8988T (cell line): Measurements from ENCODE around the gene UBL7.
A peak's percentile ranks its signal among the peaks of the same experiment; 100 is the strongest.

Experiments used
- DNase-seq: peaks from one replicate; pipeline ENCODE4 v3.0.0; 2011

UBL7 gene

DNA sequence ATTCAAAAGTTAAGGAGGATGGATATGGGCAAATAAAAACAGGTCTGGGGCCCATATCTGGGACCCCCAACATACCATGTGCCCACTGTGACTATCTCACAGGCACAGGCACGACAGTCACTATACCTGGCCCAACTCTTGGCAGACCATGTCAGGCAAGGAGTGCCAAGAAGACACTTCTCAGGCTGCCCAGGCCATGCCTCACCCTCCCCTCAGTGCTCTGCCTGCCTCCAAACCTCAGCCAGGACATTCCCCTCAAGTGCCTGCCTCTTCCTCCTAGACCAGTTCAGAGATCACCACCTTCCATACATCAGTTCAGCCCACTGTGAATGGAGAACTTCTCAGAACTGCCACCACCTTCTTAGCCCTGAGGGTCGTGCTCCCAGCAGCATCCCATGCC lies 22.8 kb downstream of the UBL7 start:
- DNase-seq: no peak

DNA sequence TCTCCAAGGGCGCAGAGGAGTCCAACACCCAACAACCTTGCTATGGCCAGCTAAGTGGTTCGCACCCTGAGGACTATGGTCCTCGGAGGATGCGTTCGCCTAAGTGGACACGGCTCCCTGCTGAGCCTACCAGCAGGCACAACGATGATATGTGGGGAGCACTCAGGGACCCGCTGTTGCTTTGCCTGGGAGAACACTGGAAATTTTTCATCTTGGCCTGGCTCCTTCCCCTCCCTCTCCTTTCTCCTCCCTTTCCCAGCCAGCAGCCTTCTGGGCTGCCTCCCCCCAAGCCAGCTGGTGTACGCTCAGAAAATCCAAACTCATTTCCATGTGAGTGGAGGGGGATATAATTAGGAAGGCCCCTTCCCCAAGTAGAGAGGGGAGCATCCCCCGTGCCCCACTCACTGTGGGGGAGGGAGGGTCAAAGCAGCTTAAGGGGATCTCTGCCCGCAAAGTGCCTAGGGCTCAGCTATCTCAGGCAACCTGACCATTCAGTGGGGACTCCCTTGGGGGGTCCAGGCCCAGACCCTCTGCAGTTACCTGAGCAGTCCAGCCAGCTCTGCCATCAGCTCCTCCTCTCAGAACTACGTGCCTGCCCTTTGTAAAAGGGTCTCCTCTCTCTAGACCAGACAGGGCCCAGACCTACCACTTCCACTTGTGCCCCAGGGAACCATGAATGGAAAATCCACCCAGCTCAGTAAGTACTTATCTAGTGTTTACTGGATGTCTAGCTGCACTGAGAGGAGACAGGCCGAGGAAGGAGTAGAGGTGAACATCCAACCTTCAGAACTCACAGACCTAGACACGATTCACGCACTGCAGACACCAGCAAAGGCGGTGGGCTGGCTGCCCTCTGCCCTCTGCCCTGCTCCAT lies 26.5 kb downstream of the UBL7 start:
- DNase-seq: no peak

DNA sequence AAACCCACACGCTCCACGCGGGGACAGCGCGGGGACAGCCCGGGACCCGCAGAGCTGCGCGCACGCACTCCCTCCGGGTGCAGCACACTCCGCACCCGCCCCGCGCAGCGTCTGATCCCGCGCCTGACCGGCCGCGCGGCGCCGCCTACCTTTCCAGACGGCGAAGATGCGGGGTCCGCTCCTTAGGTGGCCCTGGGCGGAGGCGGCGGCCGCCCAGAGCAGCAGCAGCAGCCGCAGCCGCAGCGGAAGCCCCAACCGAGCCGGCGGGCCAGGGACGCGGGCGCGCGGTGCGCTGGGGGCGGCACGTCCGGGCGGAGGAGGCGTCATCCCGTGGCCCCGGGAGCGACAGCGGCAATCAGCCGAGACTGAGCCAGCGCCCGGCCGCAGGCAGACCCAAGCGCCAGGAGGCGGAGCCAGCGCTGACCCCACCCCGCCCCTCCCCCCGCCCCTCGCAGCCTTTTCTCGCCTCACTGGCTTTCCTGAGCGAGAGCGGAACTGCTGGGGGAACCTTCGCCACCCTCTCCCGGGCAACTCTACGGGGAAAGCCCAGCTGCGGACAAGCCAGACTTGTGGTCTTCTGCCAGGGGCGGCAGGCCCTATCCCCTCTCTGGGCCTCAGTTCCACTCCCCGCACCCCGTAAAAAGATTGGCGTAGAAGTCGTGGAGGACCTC lies 27.2 kb downstream of the UBL7 start, which contains the start of gene SEMA7A:
SEMA7A (minus strand) TSS at position 367 of the 671 bp plus-strand sequence; CDS start at position 327, 40 bp downstream.
- peak; percentile 95 for DNase-seq

DNA sequence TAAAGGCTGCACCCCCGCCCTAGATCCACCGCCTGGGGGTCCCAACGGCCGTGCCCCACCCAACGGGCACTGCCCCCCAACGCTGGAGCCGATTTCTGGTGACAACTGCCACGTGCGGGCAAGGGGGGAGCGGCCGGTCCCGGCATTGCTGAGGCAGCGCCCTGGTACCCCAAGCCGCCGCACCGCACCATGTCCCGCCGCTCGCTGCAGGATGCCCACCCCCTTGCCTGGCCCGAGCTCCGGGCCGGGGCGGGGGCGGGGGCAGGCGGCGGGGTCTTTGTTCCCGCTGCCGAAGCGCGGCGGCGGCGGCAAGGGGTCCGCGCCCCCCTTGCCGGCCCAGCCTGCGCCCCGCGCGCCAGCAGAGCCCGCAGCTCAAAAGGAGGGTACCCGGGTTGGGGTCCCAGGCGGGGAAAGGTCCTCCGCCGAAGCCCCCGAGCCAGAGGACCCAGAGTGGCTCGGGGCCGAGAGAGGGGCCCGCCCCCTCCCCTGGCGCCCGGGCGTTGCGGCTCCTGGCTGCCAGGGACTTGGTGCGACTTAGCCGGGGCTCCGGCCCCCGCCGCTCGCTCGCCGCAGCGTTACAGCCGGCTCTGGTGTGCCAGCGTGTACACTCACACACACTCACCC lies 27.9 kb downstream of the UBL7 start:
- DNase-seq: no peak

DNA sequence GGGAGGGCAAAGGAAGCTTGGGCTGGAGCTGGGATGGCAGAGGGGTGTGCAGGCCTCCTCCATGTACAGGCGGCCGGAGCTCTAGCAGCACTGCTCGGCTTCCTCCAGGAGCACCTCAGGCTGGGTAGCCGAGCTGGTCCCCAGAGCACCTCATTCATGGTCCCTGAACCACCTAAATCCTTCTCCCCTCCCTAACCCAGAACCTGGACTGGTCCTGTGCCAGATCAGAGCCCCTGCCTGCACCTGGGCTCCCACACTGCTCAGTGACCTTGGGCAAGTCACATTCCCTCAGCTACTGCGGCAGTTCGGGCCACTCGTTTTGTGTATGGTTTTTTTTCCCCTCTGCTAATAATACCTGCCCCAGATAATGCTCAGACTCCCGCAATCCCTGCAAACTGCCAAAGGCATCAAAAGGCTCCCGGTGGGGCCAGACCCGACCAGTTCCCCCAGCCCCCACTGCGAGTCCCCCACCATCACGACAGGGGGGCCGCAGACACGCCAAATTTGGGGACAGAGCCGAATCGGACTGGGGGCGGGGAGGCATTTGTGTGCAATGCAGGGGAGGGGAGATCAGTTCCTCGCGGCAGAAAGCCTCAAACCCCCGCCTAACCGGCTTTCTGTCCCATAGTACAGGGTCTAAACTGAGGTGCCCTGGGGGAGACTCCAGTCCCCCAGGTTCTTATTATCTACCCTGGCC lies 28.5 kb downstream of the UBL7 start:
- no peak for DNase-seq

DNA sequence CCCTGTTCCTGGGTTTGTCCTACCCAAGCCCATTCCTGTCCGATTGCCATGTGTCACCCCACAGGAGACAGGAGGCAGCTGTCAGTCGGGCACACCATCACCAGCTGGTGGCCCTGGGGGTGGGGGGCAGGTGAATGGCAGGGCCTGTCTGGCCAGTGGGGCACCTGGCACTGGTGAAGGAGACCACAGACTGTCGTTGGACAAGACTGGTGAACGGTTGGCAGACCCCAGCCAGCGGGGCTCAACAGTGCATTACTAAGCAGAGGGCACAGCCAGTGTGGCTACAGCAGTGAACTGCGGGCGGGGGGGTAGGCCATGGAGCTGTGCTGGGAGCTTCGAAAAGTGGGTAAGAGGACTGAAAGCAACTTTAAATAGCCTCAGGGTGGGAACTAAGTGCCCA lies 29.3 kb downstream of the UBL7 start:
- no peak for DNase-seq

DNA sequence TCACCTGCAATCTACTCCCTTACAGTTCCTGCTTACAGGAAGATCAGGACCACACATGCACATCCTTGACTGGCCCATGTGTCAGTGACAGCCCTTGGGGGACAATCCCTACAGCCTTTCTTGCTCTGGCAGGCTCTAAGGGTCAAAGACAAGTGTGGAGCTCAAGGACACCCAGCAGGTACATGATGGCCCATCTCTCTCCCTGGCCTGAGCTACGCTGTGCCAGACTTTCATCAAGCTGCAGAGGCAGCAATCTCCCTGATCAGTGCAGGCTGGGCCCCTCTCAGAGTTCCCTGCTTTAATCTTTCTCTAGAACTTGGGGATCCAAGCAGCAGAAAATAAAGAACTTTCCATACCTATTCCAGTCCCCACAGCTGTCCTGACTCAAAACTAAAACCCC lies 29.8 kb downstream of the UBL7 start:
- DNase-seq: no peak

DNA sequence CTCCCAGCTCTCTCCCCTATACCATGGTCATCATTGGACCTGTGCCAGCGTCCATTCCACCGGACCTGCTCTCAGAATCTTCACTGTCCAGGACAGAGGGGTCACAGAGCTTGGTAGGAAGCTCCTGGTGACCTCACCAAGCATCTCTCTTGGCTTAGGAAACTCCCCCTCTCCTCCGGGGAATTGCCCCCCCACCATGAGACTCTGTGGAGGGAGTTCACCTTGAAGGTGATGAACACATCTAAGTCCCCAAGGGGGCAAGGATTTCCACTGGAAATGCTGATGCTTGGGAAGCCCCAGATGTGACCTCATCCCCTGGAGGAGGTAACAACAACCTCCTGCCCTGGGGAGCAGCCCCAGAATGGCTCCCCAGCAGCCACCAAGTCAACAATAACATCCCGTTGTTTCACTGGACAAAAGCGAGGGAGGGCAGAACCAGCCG lies 30.4 kb downstream of the UBL7 start:
- no peak for DNase-seq

DNA sequence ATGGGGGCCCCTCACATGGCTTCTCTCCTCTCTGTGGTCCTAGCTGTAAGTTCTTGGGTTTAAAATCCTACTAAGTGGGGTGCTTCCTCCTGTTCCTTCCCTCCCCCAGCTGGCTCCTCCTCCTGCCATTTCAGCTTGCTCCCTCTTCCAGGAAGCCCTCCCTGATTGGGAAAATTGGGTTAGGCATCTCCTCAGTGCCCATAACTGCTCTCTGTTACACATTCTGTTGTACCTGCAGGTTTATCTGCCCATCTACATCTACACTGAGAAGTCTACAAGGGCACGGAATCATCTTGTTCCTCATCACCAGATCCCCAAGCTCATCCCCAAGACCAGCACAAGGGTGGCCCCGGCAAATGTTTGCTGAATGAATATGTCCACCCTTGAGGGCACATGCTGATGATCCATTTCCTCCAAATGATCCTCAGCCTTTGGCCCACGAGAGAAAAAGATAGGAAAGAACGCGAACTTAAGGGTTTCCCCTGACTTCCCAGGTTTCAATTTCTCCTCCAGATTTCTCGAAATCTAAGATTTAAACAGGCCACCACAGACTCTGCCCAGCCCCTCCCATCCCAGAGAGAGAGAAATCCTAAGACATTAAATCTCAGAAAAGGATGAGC lies 31.1 kb downstream of the UBL7 start:
- DNase-seq: no peak

DNA sequence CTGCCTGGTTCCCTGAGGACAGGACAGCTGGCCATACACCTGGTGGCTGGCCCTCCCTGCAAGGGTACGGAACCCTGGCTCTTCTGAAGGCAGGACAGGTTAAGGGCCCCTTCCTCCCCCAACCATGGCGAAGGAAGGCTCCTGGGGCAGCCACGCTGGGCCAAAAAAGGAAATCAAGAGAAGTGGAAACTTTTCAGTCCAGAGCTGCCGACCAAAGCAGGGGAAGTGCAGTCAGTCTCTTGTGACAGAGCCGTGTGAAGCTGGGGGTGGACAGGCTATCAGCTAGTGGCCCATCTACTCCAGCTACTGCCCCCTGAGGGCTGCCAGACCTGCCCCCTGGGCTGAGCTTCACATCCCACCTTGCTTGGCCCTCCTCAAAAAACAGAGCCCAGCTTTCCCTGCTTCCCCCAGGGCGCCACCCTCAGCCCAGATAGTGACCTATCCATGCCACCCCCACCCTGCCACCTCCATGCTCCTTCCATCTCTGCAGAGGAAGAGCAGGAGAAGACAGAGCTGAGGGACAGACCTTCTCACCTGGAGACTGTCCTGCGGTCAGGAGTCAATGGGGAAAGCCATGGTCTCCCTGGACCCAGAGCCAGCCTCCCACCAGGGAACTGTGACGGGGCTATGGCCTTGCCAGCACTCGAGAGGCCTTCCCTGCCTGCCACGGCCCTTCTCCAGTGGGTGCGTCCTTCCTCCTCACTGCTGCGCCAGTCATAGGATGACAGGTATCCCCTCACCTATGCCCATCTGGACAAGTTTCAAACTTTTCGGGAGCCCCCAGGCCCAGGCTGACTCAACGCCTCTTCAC lies 31.8 kb downstream of the UBL7 start:
- DNase-seq: no peak

DNA sequence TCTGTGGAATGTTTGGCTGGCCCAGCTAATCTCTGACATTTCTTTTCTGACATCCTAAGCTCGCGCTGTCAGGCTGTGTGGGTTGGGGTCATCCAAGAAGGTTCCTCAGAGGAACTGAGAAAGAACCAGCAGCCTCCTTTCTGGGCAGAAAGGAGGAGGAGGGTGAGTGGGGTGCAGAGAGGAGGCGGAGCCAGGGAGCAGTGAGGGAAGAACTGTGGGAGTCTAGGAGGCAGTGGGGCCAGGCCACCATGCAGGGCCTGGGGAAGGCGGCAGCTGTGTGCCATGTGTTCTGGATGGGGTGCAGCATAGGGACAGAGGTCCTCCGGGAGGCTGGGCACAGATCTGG lies 32.5 kb downstream of the UBL7 start:
- no peak for DNase-seq

DNA sequence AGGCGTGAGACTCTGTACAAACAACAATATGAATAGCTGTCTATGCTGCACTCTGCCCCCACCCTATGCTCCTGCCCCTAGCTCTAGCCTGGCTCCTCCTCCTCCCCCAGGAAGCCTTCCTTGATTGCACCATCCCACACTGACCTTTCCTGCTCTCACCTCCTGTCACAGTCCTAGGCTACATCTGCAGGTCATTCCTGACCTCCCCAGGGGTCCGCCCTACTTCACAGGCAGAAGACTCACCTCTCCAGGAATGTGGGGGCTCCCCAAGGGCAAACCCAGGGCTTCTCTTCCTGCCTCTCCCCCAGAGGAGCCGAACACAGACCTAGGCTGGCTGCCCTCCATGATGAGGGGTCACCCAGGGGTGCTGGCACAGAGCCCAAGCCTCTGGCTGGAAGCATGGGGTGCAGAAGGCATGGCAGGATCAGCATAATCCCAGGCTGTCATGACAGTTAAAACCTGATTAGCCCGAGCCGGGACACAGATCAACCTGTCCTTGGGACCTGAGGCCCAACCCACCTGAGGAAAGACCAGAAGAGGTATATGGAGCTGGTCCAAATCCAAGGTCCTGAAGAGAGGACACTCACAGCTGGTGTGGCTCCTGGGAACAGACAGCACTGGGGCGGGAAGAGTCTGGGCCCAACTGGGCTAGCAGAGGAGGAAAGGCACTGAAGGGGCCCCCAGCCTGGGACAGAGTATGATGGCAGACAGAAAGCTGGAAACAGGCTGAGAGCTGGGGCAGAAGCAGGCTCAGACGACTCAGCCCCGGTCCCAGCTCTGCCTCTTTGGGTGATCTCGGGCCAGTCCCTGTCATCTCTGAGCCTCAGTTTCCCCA lies 33.1 kb downstream of the UBL7 start:
- DNase-seq: no peak

DNA sequence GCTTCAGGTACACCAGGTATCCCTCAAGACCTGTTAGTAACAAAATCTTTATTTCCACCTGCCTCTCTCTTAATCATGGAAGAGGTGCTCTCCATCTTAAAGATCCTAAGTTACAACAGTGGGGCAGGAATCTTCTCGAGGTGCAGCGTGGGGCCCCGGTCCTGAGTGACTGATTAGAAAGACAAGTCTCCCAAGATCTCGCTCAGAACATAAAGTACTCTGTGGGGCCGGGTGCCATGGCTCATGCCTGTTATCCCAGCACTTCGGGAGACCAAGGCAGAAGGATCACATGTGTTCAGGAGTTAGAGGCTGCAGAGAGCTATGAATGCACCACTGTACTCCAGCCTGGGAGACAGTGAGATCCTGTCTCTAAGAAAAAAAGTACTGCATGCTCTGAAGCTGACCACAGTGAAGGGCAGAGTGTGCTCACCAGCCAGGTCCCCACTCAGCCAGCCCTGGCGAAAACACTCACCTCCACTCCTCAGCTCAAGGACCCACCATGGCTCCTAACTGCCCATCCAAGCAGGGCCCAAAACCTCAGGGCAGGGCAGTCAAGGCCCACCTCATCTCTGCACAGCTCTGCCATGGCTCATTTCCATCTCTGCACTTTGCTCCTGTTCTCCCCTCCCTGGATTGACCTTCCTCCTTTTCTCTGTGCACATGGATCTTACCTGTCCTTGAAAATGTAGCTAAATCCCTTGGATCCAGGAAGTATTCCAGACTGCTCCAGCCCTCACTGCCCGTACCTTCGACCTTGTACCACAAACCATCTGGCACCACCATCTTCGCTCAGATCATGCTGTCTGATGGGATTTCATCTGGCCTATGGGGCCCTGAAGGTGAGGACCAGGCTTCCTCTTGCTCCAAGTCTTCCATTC lies 34.3 kb downstream of the UBL7 start:
- DNase-seq: no peak

DNA sequence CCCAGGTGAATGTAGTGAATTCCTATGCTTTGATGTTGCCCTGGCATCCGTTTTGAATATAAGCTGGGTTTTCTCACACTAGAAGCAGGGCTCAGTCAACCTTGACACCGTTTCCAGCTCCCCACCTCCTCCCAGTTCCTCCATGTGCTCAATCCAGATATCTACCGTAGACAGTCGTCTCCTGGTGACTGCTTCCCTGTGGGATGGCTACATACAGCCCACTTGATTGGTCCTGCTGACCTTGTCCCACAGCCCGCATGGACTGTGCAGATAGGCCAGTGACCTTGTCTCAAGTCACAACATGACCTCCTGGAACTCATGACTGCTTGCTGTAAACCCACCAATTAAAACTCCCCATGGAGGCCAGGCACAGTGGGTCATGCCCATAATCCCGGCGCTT lies 35.3 kb downstream of the UBL7 start:
- no peak for DNase-seq

DNA sequence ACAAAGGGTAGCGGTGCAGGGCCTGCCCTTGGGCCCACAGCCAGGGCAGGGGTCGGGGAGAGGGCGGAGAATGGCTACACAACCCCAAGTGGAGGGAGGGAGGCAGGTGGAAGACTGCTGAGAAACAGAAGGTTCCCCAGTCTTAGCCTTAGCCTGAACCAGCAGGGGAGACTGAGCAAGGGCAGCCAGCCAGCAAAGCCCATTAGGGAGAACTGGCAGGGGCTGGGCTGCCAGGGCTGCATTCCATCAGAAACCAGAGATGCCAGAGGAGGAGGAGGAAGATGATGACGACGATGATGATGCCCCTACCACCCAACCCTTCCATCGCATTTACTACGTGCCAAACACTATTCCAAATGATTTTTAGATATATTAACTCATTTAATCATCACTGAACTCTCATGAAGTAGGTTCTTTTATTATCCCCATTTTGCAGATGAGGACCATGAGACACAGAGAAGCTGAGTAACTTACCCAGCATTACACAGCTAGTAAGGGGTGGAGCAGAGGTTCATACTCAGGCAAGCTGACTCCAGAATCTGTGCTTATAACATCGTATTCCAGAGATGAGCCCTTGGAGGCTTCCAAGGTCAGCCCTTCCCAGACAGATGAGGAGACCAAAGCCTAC lies 35.9 kb downstream of the UBL7 start:
- DNase-seq: no peak

DNA sequence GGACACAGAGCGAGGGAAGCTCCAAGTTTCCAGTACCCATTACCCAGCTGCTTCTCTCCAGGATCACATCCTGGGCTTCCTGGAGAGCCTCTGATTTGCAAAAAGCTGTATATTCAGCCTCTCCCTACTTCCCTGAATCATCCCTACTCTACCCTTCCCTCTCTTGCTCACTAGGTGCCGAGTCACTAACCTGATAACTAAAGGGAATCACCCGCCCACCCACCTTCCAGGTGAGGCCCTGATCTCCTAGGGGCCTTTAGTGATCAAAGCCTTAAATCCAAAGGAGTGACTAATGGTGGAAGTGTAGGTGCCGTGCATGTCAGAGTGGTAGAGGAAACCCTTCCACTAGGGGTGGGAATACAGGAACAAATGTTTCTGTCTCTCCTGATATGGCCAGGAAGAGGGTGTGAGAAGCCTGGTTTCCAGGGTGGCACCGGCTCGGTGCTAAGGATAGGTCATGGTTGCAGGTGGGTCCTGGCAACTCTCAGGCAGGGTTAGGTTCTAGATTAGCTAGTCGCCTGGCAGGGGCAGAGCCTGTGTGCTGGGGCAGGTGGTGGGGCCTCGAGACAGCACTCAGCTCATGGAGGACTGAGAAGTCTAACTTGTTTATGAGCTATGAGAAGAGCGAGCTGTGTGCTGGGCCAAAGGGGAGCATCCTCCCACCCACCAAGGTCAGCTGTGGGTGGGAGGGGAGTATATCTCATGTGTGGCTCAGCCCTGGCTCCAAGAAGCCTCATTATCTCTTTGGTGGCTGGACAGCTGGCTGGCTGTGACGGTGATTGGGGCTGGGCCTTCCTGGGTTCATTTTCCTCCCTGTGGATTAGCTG lies 37.3 kb downstream of the UBL7 start:
- DNase-seq: no peak

DNA sequence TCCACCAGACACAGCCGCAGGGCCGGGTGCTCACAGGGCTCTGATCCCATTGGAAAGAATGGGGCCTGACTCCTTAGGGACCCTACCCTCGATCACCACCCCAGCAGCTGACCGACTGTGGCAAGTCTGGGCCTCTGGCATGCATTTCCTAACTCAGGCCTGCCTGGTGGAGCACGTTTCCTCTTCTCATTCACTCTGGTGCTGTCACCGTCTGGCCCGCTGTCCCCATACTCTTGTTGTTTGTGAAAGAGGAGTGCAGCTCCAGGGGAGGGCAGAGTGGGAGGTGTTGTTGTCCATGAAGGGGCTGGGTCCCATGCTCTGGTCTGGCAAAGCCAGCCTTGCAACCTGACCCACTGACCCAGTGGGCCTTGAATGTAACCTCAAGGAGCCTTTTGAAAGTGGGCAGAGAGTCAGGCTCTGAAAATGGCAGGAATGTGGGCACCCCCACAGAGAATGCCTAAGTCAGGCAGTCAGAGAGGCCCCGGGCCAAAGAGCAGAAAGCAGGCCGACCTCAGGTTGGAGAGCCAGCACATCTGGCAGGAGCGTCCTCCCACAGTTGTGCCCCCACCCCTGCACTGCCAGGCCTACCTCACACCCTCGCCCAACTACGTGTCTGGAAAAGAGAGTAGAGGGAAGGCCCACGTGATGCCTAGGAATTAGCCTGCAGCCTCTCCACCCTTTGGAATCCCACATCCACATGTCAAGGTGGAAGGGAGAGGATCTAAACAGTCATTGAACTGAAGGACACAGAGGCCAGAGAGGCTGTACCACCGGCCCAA lies 38.1 kb downstream of the UBL7 start:
- no peak for DNase-seq

DNA sequence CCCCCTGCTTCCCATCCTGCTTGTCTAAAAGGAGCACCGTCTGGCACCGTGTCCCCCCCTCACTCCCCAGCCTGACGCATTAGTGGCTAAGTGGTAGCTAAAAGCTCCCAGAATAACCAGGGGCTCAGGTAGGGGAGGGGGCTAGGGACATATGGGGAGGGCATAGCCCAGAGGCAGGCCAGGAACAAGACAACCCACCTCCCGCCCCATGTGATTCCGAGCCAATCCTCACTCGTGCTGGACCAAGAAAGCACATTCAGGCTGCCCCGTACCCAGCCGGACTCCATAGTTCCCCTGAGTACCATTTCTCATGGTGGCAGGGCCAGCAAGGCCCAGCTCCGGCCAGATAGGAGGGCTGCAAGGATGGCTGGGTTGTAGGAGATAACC lies 38.7 kb downstream of the UBL7 start:
- no peak for DNase-seq
